ENCODE measurements around the gene PCDHA1. TPM values are rescaled to one million over a fixed set of nuclear protein-coding genes. Genes with fewer than 3 reads are reported as not detected.
"Not testable (repeated sequence)": the region's sequence is repeated elsewhere in the genome, so short reads cannot be mapped to it uniquely, and the experiment has no call there.

Gene PCDHA1
- total and polyA plus RNA-seq, 2 experiments from 2014 or later = 0.81 to 1.6 TPM

- TF ChIP-seq ETS1 (IDR thresholded peaks at IDR 0.05) (no peak), EZH2 (IDR thresholded peaks at IDR 0.05; ENCODE audit: low read depth, unreplicated experiment) (no peak), ZNF331 (CRISPR knock-in tag; IDR thresholded peaks at IDR 0.05; ENCODE audit: low read depth) (no peak)
Observed at GRCh38 chr5:140842798-140843733, 57.1 kb downstream of the PCDHA1 start (continued).

- not testable (repeated sequence) for H3K79me2 ChIP-seq (replicated peaks; ENCODE audit: insufficient read depth); DNase-seq (ENCODE audit: low spot score); H3K4me1 Mint-ChIP-seq; H4K20me1 ChIP-seq (replicated peaks; ENCODE audit: insufficient read depth); H3K4me1 ChIP-seq (ENCODE audit: insufficient read depth); H3K36me3 Mint-ChIP-seq (ENCODE audit: low read depth); H3K27me3 ChIP-seq (ENCODE audit: insufficient read depth); H3K9me2 ChIP-seq (ENCODE audit: insufficient read depth); H3K36me3 ChIP-seq (ENCODE audit: insufficient read depth); H3K27ac ChIP-seq (ENCODE audit: low read depth); H3K27ac Mint-ChIP-seq; H3K27me3 Mint-ChIP-seq (ENCODE audit: insufficient read depth, low read depth, poor library complexity); H3F3A ChIP-seq (replicated peaks; ENCODE audit: low read depth); H3K9me3 Mint-ChIP-seq
- peak; percentile 43 to 50; a peak in 3 of 4 replicates for TF ChIP-seq CTCF (conservative IDR thresholded peaks at IDR 0.05; ENCODE audit: low read depth in 2 of 2)
- peak; percentile 97 for ATAC-seq
- H3K4me3 Mint-ChIP-seq = peak within 1 kb of the TSS; percentile 82
- H3K4me2 ChIP-seq = peak within 1 kb of the TSS; percentile 82
- peak within 1 kb of the TSS; percentile 96 for H2AFZ ChIP-seq
- H3K4me3 ChIP-seq = peak within 1 kb of the TSS; percentile 70
Observed at GRCh38 chr5:140848139-140849102, 62.5 kb downstream of the PCDHA1 start, which contains the start of gene PCDHA9. Gene PCDHA9, plus strand, starts transcription at chr5:140848382. Its CDS starts 114 bp downstream, at chr5:140848496.

- H3K9me2 ChIP-seq (ENCODE audit: insufficient read depth); H3K79me2 ChIP-seq (replicated peaks; ENCODE audit: insufficient read depth); H4K20me1 ChIP-seq (replicated peaks; ENCODE audit: insufficient read depth); H3F3A ChIP-seq (replicated peaks; ENCODE audit: low read depth); H3K4me2 ChIP-seq; H3K27ac ChIP-seq (ENCODE audit: low read depth); ATAC-seq; H3K36me3 Mint-ChIP-seq (ENCODE audit: low read depth); H3K27ac Mint-ChIP-seq; H3K4me3 ChIP-seq; H3K4me3 Mint-ChIP-seq; H3K4me1 ChIP-seq (ENCODE audit: insufficient read depth); H3K36me3 ChIP-seq (ENCODE audit: insufficient read depth); H3K9me3 Mint-ChIP-seq; H3K27me3 Mint-ChIP-seq (ENCODE audit: insufficient read depth, low read depth, poor library complexity); H2AFZ ChIP-seq; H3K27me3 ChIP-seq (ENCODE audit: insufficient read depth); H3K4me1 Mint-ChIP-seq; DNase-seq (ENCODE audit: low spot score): not testable (repeated sequence)
Observed at GRCh38 chr5:140849831-140850634, 64.1 kb downstream of the PCDHA1 start.
